A673 (cell line): ENCODE data around the gene ARHGAP15. TPM values are rescaled to one million over a fixed set of nuclear protein-coding genes. Genes with fewer than 3 reads are reported as not detected.

Experiments used
- BruUV-seq: library from RNA; stranded (reverse); fragments of 400-500 nt; replicated peaks from 2 replicates; lab custom pipeline; 2021; lab: Mats Ljungman, UMichigan
- CTCF ChIA-PET: fragments of 300-600 bp; sonication (Branson Sonifier 250); formaldehyde crosslinking; loops from one replicate; lab custom pipeline; 2022; ENCODE audit warnings: antibody characterized with exemption; lab: Charles Lee
- POLR2A ChIA-PET: fragments of 300-600 bp; sonication (Branson Sonifier 250); formaldehyde crosslinking; loops from one replicate; lab custom pipeline; 2022; ENCODE audit warnings: antibody characterized with exemption; ENCODE audit not compliant: low non-redundant PET; lab: Charles Lee
- DNase-seq: peaks from one replicate; pipeline ENCODE4 v3.0.0-alpha.2; 2015; ENCODE audit warnings: low spot score
- H3K27ac ChIP-seq: fragments of 200-600 bp; sonication (generic); 2 replicates; pipeline ENCODE4 v1.5.1; 2016; ENCODE audit warnings: mixed run types, low read depth, mild to moderate bottlenecking, mixed read lengths, antibody characterized with exemption, low read length; ENCODE audit not compliant: poor library complexity, severe bottlenecking
- H3K27me3 ChIP-seq: fragments of 200-600 bp; sonication (generic); replicated peaks from 2 replicates; pipeline ENCODE4 v1.6.1; 2017; ENCODE audit warnings: mixed run types, low read depth, mild to moderate bottlenecking, mixed read lengths, antibody characterized with exemption, low read length; ENCODE audit not compliant: insufficient read depth, poor library complexity
- H3K36me3 ChIP-seq: fragments of 200-600 bp; sonication (generic); 2 replicates; pipeline ENCODE4 v1.6.1; 2016; ENCODE audit warnings: mixed run types, mild to moderate bottlenecking, mixed read lengths, antibody characterized with exemption, low read length; ENCODE audit not compliant: insufficient read depth, poor library complexity, severe bottlenecking
- H3K4me1 ChIP-seq: fragments of 200-600 bp; sonication (generic); 2 replicates; pipeline ENCODE4 v1.6.1; 2017; ENCODE audit warnings: mixed run types, mild to moderate bottlenecking, mixed read lengths, antibody characterized with exemption, low read length; ENCODE audit not compliant: insufficient read depth, poor library complexity, severe bottlenecking
- H3K4me3 ChIP-seq: fragments of 200-600 bp; sonication (generic); 2 replicates; pipeline ENCODE4 v1.5.1; 2016; ENCODE audit warnings: low read depth, mixed run types, mild to moderate bottlenecking, mixed read lengths, low read length; ENCODE audit not compliant: poor library complexity, severe bottlenecking
- H3K9me3 ChIP-seq: fragments of 200-600 bp; sonication (generic); 2 replicates; pipeline ENCODE4 v1.6.1; 2016; ENCODE audit warnings: mixed run types, low read depth, mild to moderate bottlenecking, mixed read lengths, antibody characterized with exemption, low read length; ENCODE audit not compliant: poor library complexity, severe bottlenecking
- EZH2 ChIP-seq: fragments of 200-600 bp; sonication (generic); IDR thresholded peaks from 2 replicates; pipeline ENCODE4 v1.6.1; 2017; ENCODE audit warnings: borderline replicate concordance, low read depth, mild to moderate bottlenecking, mixed read lengths, antibody characterized with exemption, low read length; ENCODE audit not compliant: poor library complexity, severe bottlenecking
- intact Hi-C: fragments of 100-400 bp; cut with micrococcal nuclease; formaldehyde crosslinking; loops from one replicate; pipeline ENCODE4 v1.10.0; 2022; ENCODE audit not compliant: unreplicated experiment
- total RNA-seq: library from RNA; stranded (reverse); gene quantifications from 2 replicates; pipeline ENCODE4 v1.2.3, GENCODE V29; 2021
- TF ChIP-seq, protein P1 (sequence below): fragments of 300-800, 200-600 bp; sonication (generic); conservative IDR thresholded peaks from 2 replicates; pipeline ENCODE4 v1.5.1; 2017; ENCODE audit warnings: low read depth, mild to moderate bottlenecking, antibody characterized with exemption, low read length, moderate library complexity, mixed read lengths

ARHGAP15 gene
- total RNA-seq, 1 experiment from 2014 or later: not detected

DNA sequence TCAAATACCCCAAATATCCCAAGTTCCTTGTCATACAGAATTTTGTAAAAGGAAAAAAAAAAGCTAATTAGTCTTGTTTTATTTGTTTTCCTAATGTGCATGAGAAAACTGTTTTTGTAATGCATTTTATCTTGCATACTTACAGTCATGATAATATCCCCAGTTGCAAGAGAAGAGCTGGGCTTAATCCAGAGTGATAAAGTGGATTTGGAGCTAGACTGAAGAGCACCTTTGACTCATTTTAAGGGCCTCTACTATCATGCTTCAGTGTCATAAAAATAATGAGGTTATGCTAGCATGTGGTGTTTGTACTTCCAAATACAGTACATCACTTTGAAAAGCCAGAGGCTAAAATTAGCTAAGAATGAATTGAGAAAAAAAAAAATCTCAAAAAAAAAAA is 26.4 kb downstream of the ARHGAP15 start:
- BruUV-seq: no TSS peak
- Histone ChIP-seq H3K9me3 (no peaks in the 10 kb centered on the region), H3K27me3 (peaks cover 19% of the 10 kb centered on the region), H3K4me1 (no peaks in the 10 kb centered on the region), H3K4me3 (no peak overlapping the region), H3K27ac (no peak overlapping the region), H3K36me3 (no peaks in the 10 kb centered on the region)
- TF ChIP-seq EZH2: no peak
- TF ChIP-seq, protein P1, sequence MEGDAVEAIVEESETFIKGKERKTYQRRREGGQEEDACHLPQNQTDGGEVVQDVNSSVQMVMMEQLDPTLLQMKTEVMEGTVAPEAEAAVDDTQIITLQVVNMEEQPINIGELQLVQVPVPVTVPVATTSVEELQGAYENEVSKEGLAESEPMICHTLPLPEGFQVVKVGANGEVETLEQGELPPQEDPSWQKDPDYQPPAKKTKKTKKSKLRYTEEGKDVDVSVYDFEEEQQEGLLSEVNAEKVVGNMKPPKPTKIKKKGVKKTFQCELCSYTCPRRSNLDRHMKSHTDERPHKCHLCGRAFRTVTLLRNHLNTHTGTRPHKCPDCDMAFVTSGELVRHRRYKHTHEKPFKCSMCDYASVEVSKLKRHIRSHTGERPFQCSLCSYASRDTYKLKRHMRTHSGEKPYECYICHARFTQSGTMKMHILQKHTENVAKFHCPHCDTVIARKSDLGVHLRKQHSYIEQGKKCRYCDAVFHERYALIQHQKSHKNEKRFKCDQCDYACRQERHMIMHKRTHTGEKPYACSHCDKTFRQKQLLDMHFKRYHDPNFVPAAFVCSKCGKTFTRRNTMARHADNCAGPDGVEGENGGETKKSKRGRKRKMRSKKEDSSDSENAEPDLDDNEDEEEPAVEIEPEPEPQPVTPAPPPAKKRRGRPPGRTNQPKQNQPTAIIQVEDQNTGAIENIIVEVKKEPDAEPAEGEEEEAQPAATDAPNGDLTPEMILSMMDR: no peak
- POLR2A ChIA-PET: no interaction called here
- DNase-seq: no peak
- CTCF ChIA-PET: no interaction called here
- intact Hi-C loops: no loop called here

DNA sequence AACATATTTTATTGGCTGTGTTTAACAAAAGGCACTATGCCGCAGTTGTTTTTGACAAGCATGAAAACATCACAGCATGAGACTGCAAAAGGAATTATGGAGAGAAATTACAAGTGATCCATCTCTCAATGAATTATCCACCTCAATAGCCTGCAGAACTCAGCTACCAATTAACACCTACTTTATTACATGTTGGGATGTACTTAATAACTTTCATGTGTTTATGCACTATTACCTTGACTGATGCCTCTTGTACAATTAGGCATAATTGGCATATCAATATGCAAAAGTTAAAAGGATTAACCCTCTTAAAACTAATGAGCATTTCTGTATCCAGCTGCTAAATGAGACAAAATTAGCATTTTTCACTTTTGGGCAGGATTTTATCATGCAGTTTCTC is 27.8 kb downstream of the ARHGAP15 start:
- ChIA-PET CTCF (interaction anchor here (0.7 kb wide), 1 partner anchor 46 kb away, joined by 3 read pairs; no protein-coding TSS in a partner anchor), POLR2A (no interaction called here)
- TF ChIP-seq, protein P1: no peak
- no peak for TF ChIP-seq EZH2
- intact Hi-C loops: no loop called here
- Histone ChIP-seq H3K27me3 (peaks cover 19% of the 10 kb centered on the region), H3K27ac (no peak overlapping the region), H3K9me3 (no peaks in the 10 kb centered on the region), H3K4me3 (no peak overlapping the region), H3K4me1 (no peaks in the 10 kb centered on the region), H3K36me3 (no peaks in the 10 kb centered on the region)
- peak; percentile 5 for DNase-seq
- no TSS peak for BruUV-seq

DNA sequence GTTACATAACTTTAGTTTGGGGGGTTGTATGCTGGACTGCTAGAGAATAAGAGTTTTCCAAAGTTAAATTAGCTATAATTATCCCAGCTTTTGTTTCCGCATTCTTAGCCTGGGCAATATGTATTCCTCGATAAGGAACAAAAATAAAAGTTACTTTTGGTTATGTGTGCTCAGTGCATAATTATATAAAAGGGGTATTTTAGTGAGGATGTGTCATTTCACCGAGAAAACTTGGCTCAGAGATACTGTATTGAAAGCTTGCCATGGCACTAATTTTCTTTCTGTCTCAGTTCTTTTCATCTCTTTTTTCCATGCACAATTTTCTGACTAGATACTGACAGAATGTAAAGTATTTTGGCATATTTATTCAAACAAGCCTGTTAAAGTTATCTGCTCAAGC is 28.2 kb downstream of the ARHGAP15 start:
- intact Hi-C loops: no loop called here
- Histone ChIP-seq H3K9me3 (no peaks in the 10 kb centered on the region), H3K4me3 (no peak overlapping the region), H3K36me3 (no peaks in the 10 kb centered on the region), H3K4me1 (no peaks in the 10 kb centered on the region), H3K27me3 (peaks cover 19% of the 10 kb centered on the region), H3K27ac (no peak overlapping the region)
- TF ChIP-seq, protein P1: no peak
- no peak for TF ChIP-seq EZH2
- BruUV-seq: no TSS peak
- no peak for DNase-seq
- ChIA-PET CTCF (no interaction called here), POLR2A (no interaction called here)
